A204.1 (cell line): ENCODE data around the gene SMIM14.
"Not testable (repeated sequence)": the region's sequence is repeated elsewhere in the genome, so short reads cannot be mapped to it uniquely, and the experiment has no call there.

Experiments used
- FAIRE-seq: peaks from 2 replicates; lab custom pipeline; 2012; peaks lifted over from hg19 to GRCh38; lab: Jason Lieb, UNC

SMIM14 gene

DNA sequence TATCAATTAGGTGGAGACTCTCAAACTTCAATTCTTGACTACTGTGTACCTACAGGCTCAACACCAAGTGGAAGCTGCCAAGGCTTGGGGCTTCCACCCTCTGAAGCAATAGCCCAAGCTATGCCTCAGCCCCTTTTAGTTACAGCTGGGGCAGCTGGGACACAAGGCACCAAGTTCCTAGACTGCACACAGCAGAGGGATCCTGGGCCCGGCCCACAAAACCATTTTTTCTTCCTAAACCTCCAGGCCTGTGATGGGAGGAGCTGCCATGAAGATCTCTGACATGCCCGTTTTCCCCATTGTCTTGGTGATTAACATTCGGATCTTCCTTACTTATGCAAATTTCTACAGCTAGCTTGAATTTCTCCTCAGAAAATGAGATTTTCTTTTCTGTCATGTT lies 108.0 kb downstream of the SMIM14 start:
- FAIRE-seq: no peak

DNA sequence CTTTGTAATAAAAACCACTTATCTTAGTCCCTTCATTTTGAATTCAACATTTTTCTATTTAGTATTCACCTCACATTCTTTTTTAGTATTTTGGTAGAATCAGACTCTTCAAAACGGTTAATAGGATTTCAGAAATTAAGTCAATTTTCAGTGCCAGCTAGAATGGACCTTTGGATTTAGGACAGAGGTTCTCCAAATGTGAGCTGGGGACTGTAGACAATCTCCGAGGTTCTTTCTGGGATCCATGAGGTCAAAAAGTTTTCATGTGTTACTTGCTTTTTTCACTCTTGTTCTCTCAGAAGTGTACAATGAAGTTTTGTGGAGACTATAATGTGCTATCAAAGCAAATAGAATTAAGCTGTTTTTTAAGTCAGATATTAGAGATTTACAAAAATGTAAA lies 109.1 kb downstream of the SMIM14 start:
- no peak for FAIRE-seq

DNA sequence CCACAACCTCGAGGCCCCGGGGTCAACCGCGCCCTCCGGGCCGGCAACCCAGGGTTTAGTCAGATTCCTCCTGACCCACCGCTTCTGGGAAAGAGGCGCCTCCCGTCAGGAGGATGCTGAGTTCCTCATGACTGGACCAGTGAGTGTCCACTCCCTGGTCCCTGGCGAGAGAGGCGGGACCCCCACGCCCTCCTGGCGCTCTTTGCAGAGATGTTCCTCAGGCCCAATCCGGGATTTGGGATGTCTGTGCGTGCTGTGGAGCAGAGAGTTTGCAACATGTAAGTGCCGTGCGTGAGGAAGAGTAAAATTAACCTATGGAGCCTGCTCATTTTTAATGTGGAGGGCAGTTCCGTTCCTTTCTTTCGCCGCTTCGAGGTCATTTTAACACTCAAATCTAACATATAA lies 110.6 kb downstream of the SMIM14 start:
- FAIRE-seq: no peak

DNA sequence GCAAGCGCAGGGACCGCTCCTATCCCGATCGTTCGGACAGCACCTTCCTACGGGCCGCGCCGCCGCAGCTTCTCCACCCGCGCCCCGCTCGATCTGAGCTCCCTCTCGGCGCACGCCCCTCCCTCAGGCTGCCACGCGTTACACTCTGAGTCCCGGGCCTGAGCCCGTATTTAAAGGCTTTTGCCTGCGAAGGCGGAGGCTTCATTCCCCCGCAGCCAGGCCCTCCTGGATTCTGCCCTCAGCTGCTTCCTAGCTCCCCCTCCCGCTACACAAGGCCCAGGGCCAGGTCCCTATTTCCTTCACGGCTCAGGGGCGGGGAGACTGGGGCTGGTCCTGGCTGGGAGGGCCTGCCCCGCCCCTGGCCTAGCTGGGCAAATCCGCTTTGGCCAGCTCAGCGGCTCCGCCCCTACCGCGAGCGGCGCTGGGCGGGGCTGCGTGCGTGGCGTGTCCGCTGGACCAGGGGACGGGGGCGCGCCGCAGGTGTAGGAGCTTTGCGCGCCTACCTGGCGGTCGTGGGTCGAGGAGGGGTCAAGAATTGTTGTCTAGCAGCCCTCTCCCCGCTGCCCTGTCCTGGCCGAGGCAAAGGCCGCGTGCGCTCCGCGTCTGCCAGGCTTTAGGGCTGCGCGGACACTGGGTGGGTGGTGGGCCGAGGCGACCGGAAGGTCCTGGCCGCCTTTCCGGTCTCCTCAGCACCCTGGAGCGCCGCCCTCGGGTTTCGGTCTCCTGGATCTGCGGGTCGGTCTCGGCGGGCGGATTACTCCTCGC lies 111.2 kb downstream of the SMIM14 start, which contains the start of gene UGDH:
TSS of gene UGDH (minus strand) at position 144 of the 765 bp plus-strand sequence. CDS start 5,927 bp downstream, outside the sequence.
- peak; percentile 90 for FAIRE-seq

DNA sequence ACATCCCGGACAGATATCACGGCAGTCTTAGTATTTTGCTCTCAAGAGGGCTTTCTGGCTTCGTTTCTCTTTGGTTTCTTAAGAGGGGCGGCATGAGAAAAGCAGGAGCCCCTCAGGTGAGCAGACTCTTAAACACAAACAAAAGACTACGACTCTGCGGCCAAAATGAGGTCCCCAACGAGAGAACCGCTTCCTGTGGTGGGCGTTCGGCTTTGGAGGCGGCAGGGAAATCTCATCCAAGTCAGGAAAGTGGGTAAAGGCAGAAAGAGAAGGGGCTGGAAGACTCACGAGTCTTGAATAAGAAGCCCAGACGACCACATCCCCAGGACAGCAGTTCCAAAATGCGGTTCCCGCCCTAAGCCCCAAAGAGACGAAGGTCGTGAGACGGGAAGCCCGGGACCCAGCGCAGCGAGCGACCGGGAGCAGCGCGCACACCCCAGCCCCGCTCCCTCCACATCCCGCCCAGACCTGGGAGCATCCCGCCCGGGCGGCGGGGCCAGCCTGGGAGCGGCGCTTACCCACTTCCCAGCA lies 111.8 kb downstream of the SMIM14 start:
- FAIRE-seq: no peak

DNA sequence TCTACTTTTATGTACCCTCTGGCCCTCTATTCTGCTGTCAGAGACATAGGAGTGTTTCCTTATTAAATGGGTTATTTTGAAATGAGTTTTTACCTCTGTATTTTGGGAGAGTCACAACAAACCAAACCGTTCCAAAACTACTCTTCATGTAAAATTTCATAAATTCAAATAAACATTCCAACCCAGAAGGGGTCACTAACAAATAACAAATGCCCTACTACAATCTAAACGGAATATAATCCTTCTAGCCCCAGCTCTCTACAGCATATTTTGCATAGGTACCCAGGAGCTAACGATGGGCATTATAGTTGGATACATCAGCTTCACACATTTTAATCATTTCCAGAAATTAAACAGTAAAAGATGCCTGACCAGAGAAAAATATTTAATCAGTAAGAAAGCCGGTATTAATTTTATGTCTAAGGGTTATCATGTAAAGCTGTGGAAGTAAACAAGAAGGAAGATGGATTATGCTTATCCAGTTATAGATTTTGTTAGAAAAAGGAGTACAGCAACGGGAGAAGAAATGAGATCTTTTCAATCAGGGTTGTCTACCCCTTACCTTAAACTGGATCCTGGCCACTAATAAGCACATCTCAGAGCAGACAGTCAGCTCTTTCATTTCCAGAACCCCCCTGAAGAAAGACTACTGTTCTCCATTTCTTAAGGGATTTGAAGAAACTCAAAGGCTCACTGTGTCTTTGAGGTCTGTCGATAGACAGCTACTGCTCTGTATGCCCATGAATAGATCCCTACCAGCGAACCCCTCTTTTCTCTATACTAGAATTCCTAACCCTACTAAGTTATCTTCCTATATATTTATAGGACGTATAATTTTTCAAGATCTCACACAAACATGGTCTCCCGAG lies 112.6 kb downstream of the SMIM14 start:
- FAIRE-seq: no peak

DNA sequence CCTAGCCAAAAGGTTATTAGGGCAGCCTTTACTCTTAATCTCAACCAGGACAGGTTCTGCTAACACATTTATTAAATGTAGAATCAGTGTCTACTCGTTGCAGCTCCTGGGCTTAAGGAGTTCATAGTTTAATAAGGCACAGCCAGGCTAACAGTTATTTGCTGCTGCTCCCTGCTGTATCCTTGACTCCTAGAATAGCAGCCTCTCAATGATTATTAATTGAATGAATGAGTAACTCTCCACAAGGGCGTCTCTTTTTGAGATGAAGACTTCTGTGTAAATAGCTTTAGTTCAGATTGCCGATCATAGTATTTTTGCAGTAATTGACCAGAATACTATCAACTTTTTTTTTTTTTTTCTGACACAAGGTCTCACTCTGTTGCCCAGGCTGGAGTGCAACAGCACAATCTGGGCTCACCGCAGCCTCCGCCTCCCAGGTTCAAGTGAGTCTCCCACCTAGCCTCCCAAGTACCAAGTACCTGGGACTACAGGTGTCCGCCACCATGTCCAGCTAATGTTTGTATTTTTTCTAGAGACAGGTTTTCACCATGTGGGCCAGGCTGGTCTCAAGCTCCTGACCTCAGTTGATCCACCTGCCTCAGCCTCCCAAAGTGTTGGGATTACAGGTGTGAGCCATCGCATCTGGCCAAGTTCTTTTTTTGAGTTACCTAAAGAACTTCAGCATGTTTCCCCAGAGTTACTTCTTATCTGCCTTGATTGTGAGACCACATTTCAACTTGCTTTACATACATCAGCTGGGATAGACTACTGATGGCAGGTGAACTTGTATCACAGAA lies 114.3 kb downstream of the SMIM14 start:
- FAIRE-seq: no peak

DNA sequence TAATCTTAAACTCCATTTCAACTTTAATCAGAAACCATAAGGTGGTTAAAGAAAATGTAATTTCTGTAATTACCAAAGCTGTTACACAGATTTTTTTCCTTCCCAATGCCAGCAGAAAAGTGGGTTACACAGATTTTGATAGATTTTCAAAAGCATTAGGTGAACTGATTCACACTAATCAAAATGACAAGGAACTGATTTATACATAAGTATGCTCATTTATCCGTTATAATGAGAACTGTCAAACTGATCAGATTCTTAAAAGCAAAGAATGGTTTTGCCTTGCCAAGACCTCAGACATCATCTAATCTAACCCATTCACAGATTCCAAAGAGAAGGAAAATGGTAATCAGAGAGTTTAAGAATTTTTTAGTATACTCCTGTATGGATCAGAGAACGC lies 116.6 kb downstream of the SMIM14 start:
- no peak for FAIRE-seq

DNA sequence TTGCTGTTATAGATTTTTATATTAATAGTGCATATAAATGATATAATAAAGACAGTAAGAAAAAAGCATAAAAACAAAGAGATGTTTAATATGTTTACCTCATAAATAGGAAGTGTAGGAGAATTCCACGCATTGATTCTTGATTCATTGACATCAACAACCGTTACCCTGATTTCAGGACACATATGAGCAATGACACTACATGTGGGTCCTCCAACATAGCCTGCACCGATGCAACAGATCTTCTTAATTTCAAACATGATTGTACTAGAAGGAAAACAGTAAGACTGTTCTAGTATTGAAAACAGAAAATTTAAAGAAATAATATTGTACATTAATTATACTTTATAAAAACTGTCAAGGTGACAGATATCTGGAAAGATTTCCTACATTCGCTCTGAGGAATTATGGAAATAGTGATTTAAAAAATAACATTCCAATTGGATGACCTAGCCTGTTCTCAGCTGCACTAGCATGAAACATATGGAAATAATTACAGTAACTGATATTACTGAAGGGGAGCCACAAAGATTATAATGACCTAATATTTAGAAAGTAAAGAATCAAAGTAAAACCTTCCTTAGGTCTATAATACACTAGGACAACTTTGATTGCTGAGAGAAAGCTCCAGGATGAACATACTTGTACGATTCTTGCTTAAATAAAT lies 117.3 kb downstream of the SMIM14 start:
- FAIRE-seq: peak; percentile 84

DNA sequence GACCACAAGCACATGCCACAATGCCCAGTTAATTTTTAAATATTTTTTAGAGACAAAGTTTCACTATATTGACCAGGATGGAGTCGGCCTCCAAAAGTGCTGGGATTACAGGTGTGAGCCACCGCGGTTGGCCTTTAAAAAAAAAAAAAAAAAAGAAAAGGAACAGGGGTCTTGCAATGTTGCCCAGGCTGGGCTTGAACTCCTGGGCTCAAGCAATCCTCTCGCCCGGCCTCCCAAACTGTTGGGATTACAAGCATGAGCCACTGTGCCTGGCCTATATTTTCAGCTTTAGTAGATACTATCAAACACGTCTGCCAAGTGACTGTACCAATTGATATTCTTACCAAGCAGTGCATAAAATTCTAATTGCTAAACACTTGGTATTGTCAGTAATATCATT lies 120.2 kb downstream of the SMIM14 start:
- no peak for FAIRE-seq

DNA sequence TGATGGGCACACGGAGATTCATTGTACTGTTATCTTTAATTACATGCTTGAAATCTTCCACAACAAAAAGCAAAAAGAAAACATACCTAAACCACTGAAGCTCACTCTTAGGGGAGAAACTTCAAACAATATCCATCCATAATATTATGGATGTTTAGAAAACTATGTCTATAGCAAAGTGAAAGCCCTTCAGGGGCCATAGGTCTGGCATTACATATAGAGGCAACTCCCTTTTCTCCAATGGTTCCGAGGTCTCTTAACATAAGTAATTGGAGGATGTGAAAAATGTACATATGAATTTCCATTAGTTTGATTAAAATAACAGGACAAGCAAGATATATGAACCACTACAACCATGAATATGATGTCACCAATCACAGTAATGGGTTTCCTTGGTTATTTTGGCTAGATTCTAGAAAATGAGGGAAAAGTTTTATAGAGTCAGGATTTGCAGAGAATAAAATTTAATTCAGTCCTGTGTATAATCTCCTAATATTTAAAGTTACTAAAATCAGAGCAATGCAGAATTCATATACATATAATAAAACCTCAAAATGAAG lies 122.2 kb downstream of the SMIM14 start:
- no peak for FAIRE-seq

DNA sequence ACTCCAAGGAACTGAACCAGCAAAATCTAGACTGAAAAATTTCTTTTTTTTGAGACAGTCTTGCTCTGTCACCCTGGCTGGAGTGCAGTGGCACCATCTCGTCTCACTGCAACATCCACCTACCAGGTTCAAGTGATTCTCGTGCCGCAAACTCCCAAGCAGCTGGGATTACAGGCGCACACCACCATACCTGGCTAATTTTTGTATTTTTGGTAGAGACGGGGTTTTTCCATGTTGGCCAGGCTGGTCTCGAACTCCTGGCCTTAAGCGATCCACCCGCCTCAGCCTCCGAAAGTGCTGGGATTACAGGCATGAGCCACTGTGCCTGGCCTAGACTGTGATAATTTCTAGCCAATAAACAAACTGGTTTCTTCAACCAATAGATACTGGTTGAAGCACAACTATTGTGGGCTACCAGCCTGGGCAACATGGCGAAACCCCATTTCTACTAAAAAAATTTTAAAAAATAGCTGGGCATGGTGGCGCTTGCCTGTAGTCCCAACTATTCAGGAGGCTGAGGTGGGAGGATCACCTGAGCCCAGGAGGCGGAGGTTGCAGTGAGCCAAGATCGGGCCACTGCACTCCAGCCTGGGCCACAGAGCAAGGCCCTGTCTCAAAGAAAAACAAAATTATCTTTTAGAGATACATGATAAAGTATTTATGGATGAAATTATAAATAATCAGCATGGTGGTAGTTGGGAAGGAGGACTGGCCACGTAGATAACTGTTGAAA lies 122.8 kb downstream of the SMIM14 start:
- not testable (repeated sequence) for FAIRE-seq

DNA sequence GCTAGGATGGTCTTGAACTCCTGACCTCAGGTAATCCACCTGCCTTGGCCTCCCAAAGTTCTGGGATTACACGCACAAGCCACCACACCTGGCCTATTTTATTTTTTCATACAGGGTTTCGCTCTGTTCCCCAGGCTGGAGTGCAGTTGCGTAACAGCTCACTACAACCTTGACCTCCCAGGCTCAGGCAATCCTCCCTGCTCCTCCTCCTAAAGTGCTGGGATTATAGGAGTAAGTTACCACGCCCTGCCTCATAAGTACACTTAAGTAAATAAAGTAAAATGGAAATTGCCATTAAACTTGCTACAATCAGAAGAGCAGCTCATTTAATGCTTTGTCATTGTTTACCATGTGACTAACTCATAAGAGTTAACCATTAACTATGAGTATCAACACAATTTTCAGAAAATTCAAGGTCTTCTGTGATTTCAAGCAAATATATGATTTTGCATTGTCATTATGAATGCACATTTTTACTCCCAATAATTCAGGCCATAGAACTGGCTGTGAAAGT lies 123.7 kb downstream of the SMIM14 start:
- FAIRE-seq: no peak

DNA sequence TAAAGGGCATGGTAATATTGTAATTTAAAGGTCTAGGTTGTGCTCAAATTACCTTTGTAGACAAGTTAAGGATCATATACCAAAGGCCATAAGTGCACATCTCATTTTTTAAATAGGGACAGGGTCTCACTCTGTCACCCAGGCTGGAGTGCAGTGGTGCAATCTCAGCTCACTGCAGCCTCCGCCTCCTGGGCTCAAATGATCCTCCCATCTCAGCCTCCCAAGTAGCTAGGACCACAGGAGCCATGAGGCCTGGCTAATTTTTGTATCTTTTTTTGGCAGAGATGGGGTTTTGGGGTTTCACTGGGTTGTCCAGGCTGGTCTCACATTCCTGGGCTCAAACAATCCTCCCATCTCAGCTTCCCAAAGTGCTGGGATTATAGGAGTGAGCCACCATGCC lies 124.4 kb downstream of the SMIM14 start:
- FAIRE-seq: not testable (repeated sequence)

DNA sequence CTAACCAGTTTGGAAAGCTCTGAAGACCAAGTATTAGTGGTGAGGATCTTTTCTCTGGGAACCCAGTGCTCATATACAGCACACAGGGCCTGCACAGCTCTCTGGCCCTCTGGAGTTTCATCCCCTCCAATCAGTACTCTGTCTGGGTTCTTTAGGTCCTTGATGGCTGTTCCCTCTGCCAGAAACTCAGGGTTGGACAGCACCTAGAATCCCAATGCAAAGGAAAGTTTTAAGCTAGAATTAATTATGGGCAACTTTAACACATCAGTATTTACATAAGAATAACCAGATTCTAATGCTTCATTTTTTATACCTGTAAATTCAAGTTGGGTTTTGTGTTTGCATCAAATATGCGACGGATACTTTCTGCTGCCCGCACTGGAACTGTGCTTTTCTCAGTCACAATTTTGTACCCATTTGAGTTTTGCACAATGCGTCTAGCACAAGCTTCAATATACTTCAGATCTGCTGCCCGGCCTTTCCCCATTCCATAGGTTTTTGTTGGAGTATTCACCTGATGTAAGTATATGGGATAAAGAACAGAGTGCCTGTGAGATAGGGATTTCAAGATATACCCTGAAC lies 128.2 kb downstream of the SMIM14 start:
- FAIRE-seq: no peak

DNA sequence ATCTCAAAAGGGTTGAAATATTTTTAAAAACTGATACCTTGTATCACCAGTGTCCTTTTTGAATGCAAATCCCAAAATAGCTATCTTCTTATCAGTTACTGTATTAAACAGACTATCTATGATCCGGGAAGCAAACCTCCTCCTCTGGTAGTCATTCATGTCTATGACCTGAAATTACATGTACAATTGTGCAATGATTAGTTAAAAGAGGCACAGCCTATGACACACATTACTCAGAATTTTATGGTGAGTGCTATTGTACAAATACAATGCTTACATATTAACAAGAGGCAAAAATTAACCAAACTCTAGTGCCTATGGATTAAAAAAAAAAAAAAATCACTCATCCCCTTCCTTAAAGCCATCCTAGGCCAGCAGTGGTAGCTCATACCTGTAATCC lies 133.1 kb downstream of the SMIM14 start:
- FAIRE-seq: no peak

DNA sequence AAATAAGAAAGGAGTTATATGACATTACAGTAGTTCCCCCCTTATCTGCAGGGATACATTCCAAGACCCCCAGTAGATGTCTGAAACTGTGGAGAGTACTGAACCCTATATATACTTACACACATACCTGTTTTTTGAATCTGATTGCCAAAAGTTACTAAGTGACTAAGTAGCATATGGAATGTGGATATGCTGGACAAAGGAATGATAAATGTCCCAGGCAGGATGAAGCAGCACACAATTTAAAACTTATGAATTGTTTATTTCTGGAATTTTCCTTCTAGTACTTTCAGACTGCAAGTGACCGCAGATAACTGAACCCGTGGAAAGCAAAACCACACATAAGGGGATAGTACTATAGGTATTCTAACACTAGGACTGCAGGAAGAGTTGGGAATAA lies 134.1 kb downstream of the SMIM14 start:
- FAIRE-seq: no peak

DNA sequence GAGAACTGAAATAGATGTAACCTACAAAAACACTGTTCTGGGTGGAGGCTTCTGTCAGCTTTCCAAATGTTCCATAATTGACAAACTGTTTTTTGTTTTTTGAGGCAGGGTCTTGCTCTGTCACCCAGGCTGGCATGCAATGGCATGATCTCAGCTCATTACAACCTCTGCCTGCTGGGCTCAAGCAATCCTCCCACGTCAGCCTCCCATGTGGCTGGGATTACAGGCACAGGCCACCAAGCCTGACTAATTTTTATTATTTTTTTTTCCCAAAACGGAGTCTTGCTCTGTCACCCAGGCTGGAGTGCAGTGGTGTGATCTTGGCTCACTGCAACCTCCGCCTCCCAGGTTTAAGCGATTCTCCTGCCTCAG lies 136.0 kb downstream of the SMIM14 start:
- FAIRE-seq: not testable (repeated sequence)

DNA sequence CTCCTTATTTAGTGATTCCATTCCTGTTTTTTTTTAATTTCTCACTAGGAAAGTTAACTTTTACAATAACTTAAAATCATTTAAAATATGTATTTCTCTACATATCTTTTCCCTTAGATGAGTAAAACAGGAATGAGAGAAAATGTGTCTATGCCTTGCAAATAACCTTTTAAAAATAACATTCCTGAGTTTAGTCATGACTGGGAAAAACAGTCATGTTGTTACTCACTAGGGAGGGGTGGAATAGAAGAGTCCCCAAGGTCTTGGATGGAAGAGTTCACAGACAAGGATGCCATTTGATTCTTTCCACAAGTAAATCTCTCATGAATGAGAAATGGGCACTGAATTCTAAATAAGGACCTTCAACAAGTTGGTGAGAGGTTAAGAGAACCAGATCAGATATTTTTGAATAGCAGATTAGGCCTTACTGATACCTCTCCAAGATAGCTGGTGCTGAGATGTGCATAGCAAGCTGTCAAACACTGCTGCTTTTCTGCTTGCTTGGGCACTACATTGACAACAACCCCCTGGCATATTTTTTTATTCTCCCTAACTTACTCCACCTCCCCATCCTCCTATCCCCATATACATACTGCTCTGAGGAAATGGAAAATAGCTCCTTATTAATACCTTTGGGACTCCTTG lies 136.5 kb downstream of the SMIM14 start:
- FAIRE-seq: peak; percentile 3

DNA sequence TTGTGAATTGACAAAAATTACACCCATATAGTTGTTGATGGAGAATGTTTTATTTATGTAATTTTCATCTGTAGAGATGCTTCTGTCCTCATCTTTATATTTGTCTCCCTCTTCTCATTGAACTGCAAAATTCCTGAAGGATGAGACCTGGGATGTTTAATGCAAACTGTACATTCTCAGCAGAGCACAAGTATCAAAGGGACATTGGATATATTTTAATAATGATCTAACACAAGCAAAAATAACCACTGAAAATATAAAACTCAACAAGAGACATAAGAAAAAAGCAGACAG lies 140.0 kb downstream of the SMIM14 start:
- FAIRE-seq: no peak
